GM12874 (cell line): ENCODE results near the gene PPP1R1C.

Experiments
- TF ChIP-seq, protein P1 (sequence below): IDR thresholded peaks from 2 replicates; pipeline ENCODE4 v1.5.1; 2011; ENCODE audit warnings: low read depth, mild to moderate bottlenecking, control low read depth, low read length, moderate library complexity; ENCODE audit not compliant: insufficient read depth

The PPP1R1C gene

GRCh38 chr2:181977661-181978350 lies 7.8 kb upstream of the PPP1R1C start:
- TF ChIP-seq, protein P1, sequence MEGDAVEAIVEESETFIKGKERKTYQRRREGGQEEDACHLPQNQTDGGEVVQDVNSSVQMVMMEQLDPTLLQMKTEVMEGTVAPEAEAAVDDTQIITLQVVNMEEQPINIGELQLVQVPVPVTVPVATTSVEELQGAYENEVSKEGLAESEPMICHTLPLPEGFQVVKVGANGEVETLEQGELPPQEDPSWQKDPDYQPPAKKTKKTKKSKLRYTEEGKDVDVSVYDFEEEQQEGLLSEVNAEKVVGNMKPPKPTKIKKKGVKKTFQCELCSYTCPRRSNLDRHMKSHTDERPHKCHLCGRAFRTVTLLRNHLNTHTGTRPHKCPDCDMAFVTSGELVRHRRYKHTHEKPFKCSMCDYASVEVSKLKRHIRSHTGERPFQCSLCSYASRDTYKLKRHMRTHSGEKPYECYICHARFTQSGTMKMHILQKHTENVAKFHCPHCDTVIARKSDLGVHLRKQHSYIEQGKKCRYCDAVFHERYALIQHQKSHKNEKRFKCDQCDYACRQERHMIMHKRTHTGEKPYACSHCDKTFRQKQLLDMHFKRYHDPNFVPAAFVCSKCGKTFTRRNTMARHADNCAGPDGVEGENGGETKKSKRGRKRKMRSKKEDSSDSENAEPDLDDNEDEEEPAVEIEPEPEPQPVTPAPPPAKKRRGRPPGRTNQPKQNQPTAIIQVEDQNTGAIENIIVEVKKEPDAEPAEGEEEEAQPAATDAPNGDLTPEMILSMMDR: no peak

DNA sequence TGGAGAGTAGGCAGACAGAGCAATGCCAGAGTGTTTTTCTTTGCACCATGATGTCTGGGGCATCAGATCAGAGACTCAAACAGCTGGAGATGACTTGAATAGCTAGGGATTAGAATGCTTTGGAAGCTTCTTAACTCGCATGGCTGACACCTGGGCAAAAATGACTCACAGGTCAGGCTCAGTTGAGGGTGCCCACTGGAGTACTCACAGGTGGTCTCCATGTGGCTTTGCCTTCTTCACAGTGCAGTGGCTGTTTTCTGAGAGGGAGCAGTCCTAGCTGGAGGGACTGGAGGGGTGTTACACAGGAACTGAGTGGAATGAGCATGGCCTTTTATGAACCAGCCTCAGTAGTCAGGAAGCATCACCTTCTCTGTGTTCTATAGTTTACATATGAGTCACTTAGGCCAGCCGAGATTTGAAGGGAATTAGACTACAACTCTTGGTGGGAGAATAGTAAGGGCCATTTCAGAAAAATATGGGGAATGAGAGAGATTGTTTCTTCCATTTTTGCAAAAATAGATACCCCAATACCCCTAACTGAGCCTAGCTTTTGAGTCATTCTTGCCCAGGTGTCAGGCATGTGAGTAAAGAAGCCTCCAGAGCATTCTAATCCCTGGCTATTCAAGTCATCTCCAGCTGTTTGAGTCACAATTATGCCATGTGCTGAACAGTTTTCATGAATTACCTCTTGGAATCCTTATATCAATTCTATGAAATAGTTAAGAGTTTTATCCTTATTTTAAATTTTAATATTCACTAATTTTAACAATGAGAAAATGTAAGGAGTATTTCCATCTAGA lies 7.1 kb upstream of the PPP1R1C start:
- TF ChIP-seq, protein P1: no peak

DNA sequence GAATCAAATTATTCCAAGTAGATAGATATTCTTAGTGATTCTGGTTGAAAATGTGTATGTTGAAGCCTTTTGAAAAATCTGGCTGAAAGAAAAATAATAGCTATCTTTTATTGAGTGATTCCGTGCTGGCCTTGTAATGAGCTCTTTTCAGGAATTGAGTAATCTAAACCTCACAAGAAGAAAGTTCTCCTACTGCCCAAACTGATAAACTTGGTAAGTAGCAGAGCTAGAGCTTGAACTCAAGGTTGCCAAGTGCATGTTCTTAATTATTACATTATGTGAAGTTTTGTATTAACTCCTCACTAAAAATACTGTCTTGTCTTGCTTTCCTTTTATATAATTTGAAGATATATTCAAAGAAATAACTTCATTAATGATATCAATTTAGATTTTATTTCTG lies 1.6 kb upstream of the PPP1R1C start:
- TF ChIP-seq, protein P1: no peak

- TF ChIP-seq, protein P1: no peak
Observed at GRCh38 chr2:181984814-181985631, 630 bp upstream of the PPP1R1C start.

GRCh38 chr2:181988154-181988924 lies 2.7 kb downstream of the PPP1R1C start:
- TF ChIP-seq, protein P1: no peak

DNA sequence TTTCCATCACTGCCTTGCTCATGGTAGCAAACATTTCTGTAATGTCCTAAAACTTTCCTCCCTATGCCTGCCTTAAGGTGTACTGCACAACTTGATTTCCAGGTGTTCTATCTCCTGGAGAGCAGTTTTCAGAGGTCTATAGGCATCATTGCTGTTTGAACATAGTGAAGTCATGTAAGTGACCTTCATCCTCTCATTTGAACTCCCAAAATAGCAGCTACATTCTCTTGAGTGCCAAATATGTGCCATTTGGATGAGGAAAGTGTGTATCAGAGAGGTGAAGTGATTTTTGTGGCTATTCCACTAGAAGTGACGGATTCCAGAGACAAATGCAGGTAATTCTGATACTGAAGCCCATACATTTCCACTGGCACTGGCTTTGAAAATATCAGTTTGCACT lies 3.4 kb downstream of the PPP1R1C start:
- TF ChIP-seq, protein P1: no peak
